GM12892 (cell line): Measurements from ENCODE around the gene AFF3.

ENCODE experiments used
- POLR2A ChIP-seq: IDR thresholded peaks from 2 replicates; pipeline ENCODE4 v1.6.1; 2011; ENCODE audit warnings: low read depth, low read length, control low read depth
- POLR2AphosphoS5 ChIP-seq: IDR thresholded peaks from 2 replicates; pipeline ENCODE4 v1.6.1; 2011; ENCODE audit warnings: low read depth, low read length, control low read depth

- TF ChIP-seq POLR2AphosphoS5 (no peak), POLR2A (no peak)
These were observed 518.8 kb downstream of the AFF3 start for GRCh38 chr2:99623613-99624012.
